SK-N-SH treated with all-trans-retinoic acid at 6 μM for 48 hours (cell line): Measurements from ENCODE around the gene DNAH3.
"Not testable (repeated sequence)": the region's sequence is repeated elsewhere in the genome, so short reads cannot be mapped to it uniquely, and the experiment has no call there.

Experiments
- ATAC-seq: fragments of 200-7000 bp; cut with Tn5 transposase; 3 replicates; pipeline ENCODE4 v1.9.1; 2020; ENCODE audit warnings: mild to moderate bottlenecking, moderate library complexity
- ARNTL ChIP-seq: fragments of 450-650 bp; formaldehyde crosslinking; IDR thresholded peaks from 2 replicates; pipeline ENCODE4 v1.5.0; 2020; ENCODE audit warnings: low read depth, mild to moderate bottlenecking, moderate library complexity, borderline replicate concordance
- BACH2 ChIP-seq: fragments of 250-450 bp; sonication (Bioruptor Pico); IDR thresholded peaks from 2 replicates; pipeline ENCODE4 v1.9.0; 2021; ENCODE audit warnings: mild to moderate bottlenecking, borderline replicate concordance
- CREB5 ChIP-seq: fragments of 250-450 bp; sonication (Bioruptor Pico); IDR thresholded peaks from 2 replicates; pipeline ENCODE4 v1.5.1; 2020; ENCODE audit warnings: low read depth, mild to moderate bottlenecking, moderate library complexity
- CSDC2 ChIP-seq: fragments of 250-450 bp; sonication (Bioruptor Pico); IDR thresholded peaks from 2 replicates; pipeline ENCODE4 v1.5.0; 2020; ENCODE audit warnings: mild to moderate bottlenecking, moderate library complexity
- CSRNP3 ChIP-seq: fragments of 250-450 bp; sonication (Bioruptor Pico); IDR thresholded peaks from 2 replicates; pipeline ENCODE4 v1.5.1; 2021; ENCODE audit warnings: mild to moderate bottlenecking, moderate library complexity
- GLIS3 ChIP-seq: fragments of 250-450 bp; sonication (Bioruptor Pico); IDR thresholded peaks from 2 replicates; pipeline ENCODE4 v1.5.0; 2020; ENCODE audit warnings: mild to moderate bottlenecking, moderate library complexity
- ISL1 ChIP-seq: fragments of 250-450 bp; sonication (Bioruptor Pico); IDR thresholded peaks from 2 replicates; pipeline ENCODE4 v2.1.2; 2022; ENCODE audit warnings: mild to moderate bottlenecking, moderate library complexity
- OSR1 ChIP-seq: fragments of 250-450 bp; sonication (Bioruptor Pico); IDR thresholded peaks from 2 replicates; pipeline ENCODE4 v1.8.0; 2022; ENCODE audit warnings: moderate library complexity, mild to moderate bottlenecking, inconsistent platforms
- RARB ChIP-seq: fragments of 250-450 bp; sonication (Bioruptor Pico); IDR thresholded peaks from 2 replicates; pipeline ENCODE4 v1.8.0; 2021; ENCODE audit warnings: mild to moderate bottlenecking, moderate library complexity
- SNAI2 ChIP-seq: fragments of 250-450 bp; sonication (Bioruptor Pico); IDR thresholded peaks from 2 replicates; pipeline ENCODE4 v1.5.0; 2020; ENCODE audit warnings: mild to moderate bottlenecking, moderate library complexity
- TCF4 ChIP-seq: fragments of 250-450 bp; sonication (Bioruptor Pico); IDR thresholded peaks from 2 replicates; pipeline ENCODE4 v1.8.0; 2021; ENCODE audit warnings: mild to moderate bottlenecking, moderate library complexity, borderline replicate concordance
- TOX ChIP-seq: fragments of 250-450 bp; sonication (Bioruptor Pico); IDR thresholded peaks from 2 replicates; pipeline ENCODE4 v1.8.0; 2021; ENCODE audit warnings: mild to moderate bottlenecking, moderate library complexity, borderline replicate concordance
- ZC3H10 ChIP-seq: fragments of 250-450 bp; sonication (Bioruptor Pico); IDR thresholded peaks from 2 replicates; pipeline ENCODE4 v1.5.1; 2021; ENCODE audit warnings: mild to moderate bottlenecking, moderate library complexity
- ZFP3 ChIP-seq: fragments of 250-450 bp; sonication (Bioruptor Pico); IDR thresholded peaks from 2 replicates; pipeline ENCODE4 v1.5.0; 2020; ENCODE audit warnings: mild to moderate bottlenecking, moderate library complexity
- ZNF565 ChIP-seq: fragments of 450-650 bp; formaldehyde crosslinking; conservative IDR thresholded peaks from 2 replicates; pipeline ENCODE4 v1.5.0; 2020; ENCODE audit warnings: low read depth, mild to moderate bottlenecking, moderate library complexity
- ZNF70 ChIP-seq: fragments of 450-650 bp; formaldehyde crosslinking; IDR thresholded peaks from 2 replicates; pipeline ENCODE4 v1.5.0; 2020; ENCODE audit warnings: mild to moderate bottlenecking, moderate library complexity
- ZNF8 ChIP-seq: fragments of 450-650 bp; formaldehyde crosslinking; IDR thresholded peaks from 2 replicates; pipeline ENCODE4 v1.5.0; 2020; ENCODE audit warnings: mild to moderate bottlenecking, moderate library complexity
- TF ChIP-seq, protein P1 (sequence below): fragments of 250-450 bp; sonication (Bioruptor Pico); IDR thresholded peaks from 2 replicates; pipeline ENCODE4 v1.8.0; 2021; ENCODE audit warnings: low read depth, mild to moderate bottlenecking, moderate library complexity, borderline replicate concordance
- TF ChIP-seq, protein P2 (sequence below): fragments of 250-450 bp; sonication (Bioruptor Pico); IDR thresholded peaks from 2 replicates; pipeline ENCODE4 v1.5.0; 2020; ENCODE audit warnings: mild to moderate bottlenecking, moderate library complexity
- TF ChIP-seq, protein P3 (sequence below): fragments of 250-450 bp; sonication (Bioruptor Pico); IDR thresholded peaks from 2 replicates; pipeline ENCODE4 v1.8.0; 2020; ENCODE audit warnings: mild to moderate bottlenecking, moderate library complexity, borderline replicate concordance

Gene DNAH3

GRCh38 chr16:21070564-21070963 lies 80.1 kb downstream of the DNAH3 start:
- no peak for ATAC-seq
- TF ChIP-seq RARB (CRISPR knock-in tag) (no peak), GLIS3 (CRISPR knock-in tag) (no peak), BACH2 (CRISPR knock-in tag) (no peak), ARNTL (CRISPR knock-in tag) (no peak), ZNF70 (CRISPR knock-in tag) (no peak), ZC3H10 (no peak), ZNF8 (no peak)
- TF ChIP-seq, protein P1, sequence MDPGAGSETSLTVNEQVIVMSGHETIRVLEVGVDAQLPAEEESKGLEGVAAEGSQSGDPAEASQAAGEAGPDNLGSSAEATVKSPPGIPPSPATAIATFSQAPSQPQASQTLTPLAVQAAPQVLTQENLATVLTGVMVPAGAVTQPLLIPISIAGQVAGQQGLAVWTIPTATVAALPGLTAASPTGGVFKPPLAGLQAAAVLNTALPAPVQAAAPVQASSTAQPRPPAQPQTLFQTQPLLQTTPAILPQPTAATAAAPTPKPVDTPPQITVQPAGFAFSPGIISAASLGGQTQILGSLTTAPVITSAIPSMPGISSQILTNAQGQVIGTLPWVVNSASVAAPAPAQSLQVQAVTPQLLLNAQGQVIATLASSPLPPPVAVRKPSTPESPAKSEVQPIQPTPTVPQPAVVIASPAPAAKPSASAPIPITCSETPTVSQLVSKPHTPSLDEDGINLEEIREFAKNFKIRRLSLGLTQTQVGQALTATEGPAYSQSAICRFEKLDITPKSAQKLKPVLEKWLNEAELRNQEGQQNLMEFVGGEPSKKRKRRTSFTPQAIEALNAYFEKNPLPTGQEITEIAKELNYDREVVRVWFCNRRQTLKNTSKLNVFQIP (CRISPR knock-in tag): no peak

- no peak for TF ChIP-seq ZNF8
- no peak for ATAC-seq
Measured at GRCh38 chr16:21069986-21070385, 80.7 kb downstream of the DNAH3 start.

GRCh38 chr16:21064203-21064602 lies 86.4 kb downstream of the DNAH3 start:
- TF ChIP-seq ISL1: no peak
- no peak for TF ChIP-seq TOX
- no peak for TF ChIP-seq OSR1 (CRISPR knock-in tag)
- TF ChIP-seq ZNF70 (CRISPR knock-in tag): no peak
- TF ChIP-seq ARNTL (CRISPR knock-in tag): no peak
- TF ChIP-seq, protein P2, sequence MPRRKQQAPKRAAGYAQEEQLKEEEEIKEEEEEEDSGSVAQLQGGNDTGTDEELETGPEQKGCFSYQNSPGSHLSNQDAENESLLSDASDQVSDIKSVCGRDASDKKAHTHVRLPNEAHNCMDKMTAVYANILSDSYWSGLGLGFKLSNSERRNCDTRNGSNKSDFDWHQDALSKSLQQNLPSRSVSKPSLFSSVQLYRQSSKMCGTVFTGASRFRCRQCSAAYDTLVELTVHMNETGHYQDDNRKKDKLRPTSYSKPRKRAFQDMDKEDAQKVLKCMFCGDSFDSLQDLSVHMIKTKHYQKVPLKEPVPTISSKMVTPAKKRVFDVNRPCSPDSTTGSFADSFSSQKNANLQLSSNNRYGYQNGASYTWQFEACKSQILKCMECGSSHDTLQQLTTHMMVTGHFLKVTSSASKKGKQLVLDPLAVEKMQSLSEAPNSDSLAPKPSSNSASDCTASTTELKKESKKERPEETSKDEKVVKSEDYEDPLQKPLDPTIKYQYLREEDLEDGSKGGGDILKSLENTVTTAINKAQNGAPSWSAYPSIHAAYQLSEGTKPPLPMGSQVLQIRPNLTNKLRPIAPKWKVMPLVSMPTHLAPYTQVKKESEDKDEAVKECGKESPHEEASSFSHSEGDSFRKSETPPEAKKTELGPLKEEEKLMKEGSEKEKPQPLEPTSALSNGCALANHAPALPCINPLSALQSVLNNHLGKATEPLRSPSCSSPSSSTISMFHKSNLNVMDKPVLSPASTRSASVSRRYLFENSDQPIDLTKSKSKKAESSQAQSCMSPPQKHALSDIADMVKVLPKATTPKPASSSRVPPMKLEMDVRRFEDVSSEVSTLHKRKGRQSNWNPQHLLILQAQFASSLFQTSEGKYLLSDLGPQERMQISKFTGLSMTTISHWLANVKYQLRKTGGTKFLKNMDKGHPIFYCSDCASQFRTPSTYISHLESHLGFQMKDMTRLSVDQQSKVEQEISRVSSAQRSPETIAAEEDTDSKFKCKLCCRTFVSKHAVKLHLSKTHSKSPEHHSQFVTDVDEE (CRISPR knock-in tag): no peak
- no peak for TF ChIP-seq CSDC2
- no peak for TF ChIP-seq CREB5
- no peak for TF ChIP-seq SNAI2 (CRISPR knock-in tag)
- no peak for TF ChIP-seq TCF4 (CRISPR knock-in tag)
- TF ChIP-seq, protein P3, sequence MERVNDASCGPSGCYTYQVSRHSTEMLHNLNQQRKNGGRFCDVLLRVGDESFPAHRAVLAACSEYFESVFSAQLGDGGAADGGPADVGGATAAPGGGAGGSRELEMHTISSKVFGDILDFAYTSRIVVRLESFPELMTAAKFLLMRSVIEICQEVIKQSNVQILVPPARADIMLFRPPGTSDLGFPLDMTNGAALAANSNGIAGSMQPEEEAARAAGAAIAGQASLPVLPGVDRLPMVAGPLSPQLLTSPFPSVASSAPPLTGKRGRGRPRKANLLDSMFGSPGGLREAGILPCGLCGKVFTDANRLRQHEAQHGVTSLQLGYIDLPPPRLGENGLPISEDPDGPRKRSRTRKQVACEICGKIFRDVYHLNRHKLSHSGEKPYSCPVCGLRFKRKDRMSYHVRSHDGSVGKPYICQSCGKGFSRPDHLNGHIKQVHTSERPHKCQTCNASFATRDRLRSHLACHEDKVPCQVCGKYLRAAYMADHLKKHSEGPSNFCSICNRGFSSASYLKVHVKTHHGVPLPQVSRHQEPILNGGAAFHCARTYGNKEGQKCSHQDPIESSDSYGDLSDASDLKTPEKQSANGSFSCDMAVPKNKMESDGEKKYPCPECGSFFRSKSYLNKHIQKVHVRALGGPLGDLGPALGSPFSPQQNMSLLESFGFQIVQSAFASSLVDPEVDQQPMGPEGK (CRISPR knock-in tag): no peak
- no peak for TF ChIP-seq ZFP3 (CRISPR knock-in tag)
- no peak for TF ChIP-seq CSRNP3 (CRISPR knock-in tag)
- TF ChIP-seq GLIS3 (CRISPR knock-in tag): no peak
- no peak for TF ChIP-seq ZNF565 (CRISPR knock-in tag)
- ATAC-seq: no peak

GRCh38 chr16:21063314-21063713 lies 87.3 kb downstream of the DNAH3 start:
- ATAC-seq: not testable (repeated sequence)
